Thyroid gland (tissue), 4 donors: Measurements from ENCODE around the gene CDKN2D.

Source experiments
- CTCF ChIP-seq, 6 experiments: fragments of 200-600 bp in 3 of 6; fragments of 450-650 bp in 3 of 6; sonication (generic) in 3 of 6; IDR thresholded peaks; one replicate each; pipeline ENCODE4 v1.5.1; 2016 to 2019; ENCODE audit warnings: antibody characterized with exemption in 6 of 6, mild to moderate bottlenecking in 2 of 6, inconsistent platforms in 1 of 6, moderate library complexity in 1 of 6
- POLR2A ChIP-seq, 2 donors: fragments of 450-650 bp; IDR thresholded peaks; one replicate each; pipeline ENCODE4 v1.6.1; 2017; ENCODE audit warnings: antibody characterized with exemption in 2 of 2, mild to moderate bottlenecking in 2 of 2, moderate library complexity in 1 of 2

GRCh38 chr19:10520652-10521318, 48.0 kb downstream of the CDKN2D start:
- TF ChIP-seq CTCF (IDR thresholded peaks at IDR 0.05) (no peak), POLR2A (IDR thresholded peaks at IDR 0.05) (no peak)
